Right kidney (tissue), 1 donor: ENCODE results near the gene LRRC59.
"Not testable (repeated sequence)": the region's sequence is repeated elsewhere in the genome, so short reads cannot be mapped to it uniquely, and the experiment has no call there.

Experiments
- DNase-seq: peaks from one replicate; pipeline ENCODE4 v3.0.0-alpha.2; 2016

The LRRC59 gene

DNA sequence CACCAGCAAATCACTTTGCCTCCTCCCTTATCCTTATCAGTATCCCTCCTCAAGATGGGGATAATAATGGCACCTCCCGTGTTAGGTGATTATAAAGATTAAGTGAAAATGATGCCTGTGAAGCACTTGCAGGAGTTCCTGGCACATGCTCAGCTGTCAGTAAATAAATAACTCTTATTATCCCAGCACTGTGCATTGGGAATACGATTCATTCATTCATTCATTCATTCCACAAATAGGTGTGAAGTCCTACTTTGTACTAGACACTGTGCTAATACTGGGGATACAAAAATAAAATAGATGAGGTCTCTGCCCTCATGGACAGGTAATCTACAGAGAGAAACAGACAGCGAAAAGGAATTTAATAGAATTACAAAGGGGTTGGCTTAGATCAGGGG lies 49.4 kb downstream of the LRRC59 start:
- no peak for DNase-seq

DNA sequence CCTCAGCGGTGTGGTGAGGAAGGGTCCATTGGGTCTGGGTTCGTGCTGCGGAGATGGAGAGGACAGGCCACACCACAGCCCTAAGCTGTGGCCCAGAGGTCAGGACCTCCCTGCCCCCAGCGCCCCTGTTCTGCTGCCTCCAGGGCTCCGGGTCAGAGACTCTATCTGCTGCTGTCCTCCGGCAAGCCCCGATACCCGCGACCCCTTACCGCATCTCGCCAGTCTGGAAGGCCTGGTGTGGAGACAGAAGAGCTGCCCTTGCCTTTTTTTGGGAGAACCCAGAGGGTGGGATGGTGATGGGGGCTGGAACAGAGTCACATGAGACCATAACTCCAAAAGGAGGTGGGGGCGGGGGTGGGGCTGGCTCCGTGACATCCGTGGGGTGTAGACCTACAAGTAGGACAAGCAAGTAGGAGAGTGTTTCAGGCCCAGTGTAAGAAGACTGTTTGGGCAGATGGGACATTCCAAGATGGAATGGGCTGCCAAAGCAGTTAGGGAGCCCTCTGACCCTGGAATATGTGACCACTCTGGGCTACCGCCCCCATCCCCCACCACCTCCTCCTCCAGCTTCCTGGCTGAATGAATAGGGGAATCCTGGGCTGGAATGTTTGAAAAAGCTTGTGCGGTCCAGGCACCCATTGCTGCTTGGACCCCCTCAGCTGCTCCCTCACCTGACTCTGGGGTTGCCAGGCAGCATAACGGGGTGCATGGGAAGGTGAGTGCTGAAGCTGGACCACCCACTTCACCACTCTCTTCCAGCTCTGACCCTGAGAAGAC lies 50.0 kb downstream of the LRRC59 start:
- no peak for DNase-seq

DNA sequence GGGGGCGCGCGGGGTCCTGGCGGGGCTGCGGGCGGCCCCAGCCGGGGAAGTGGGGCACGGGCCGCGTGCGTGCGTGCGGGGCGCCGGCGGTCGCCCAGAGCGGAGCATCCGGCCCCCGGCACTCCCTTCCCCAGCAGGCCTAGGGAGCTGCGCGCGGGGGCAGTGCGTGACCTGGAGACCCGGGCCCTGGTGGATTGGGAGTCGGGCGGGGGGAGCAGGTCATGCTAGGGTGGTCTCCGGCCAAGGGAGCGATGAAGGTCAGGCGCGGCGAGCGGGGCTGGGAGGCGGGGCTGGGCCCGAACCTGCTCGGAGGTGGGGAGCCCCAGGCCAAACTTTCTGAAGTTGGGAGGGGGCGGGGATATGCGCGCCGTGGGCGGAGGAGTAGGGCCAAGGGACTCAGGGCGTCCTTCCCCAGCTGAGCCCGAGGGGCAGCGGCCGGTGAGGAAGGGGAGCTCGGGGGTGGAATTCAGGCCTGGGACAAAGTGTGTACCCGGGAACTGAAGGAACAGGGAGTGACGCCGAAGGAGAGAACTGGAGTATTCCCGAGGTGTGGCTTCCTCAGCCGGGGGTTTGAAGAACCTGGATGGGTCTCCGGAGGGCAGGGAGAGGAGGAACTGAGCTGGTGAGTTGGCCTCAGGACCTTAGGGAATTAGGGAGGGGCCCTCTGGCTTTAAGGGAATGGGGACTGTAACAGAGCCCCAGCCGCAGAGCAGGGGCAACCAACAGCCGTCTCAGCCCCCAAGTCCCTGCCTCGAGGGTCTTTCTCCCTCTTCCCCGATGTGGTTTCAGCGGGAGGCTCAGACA lies 50.8 kb downstream of the LRRC59 start:
- peak; percentile 75 for DNase-seq

DNA sequence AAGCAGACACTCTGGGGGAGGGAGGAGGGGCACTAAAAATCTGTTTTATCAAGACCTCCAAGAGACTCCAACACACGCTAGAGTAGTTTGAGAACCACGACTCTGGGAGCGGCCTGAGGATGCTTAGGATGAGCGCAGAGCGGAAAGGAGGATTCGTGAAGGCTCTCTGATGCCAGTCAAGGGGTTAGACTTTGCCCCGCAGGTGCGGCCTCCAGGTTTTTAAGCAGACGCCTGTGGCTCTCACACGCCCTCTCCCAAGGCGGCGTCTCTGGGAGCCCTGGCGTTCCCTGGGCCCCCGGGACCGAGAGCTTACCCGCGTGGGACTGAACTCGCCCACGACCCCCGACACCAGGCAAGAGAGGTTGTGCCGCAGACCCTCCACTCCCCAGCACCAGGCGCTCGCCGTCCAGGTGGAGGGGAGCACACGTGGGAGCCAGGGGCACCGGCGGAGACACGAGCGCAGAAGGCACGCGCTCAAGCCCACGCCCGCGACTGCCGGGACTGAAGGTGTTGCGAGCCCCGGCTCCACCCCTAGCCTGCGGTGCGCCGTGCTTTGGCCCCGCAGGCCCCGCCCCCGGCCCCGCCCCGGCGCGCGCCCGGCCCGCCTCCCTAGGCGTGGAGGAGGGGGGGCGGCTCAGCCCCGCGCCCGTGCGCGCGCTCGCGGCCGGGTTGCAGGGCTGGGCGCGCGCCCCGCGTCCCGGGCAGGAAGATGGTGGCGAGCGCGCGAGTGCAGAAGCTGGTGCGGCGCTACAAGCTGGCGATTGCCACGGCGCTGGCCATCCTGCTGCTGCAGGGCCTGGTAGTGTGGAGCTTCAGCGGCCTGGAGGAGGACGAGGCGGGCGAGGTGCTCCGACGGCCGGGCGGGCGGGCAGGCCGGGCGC lies 51.7 kb downstream of the LRRC59 start, which contains the start of gene XYLT2:
XYLT2 (plus strand) TSS at position 695 of the 881 bp plus-strand sequence; CDS start at position 710, 15 bp downstream.
- peak; percentile 85 for DNase-seq

DNA sequence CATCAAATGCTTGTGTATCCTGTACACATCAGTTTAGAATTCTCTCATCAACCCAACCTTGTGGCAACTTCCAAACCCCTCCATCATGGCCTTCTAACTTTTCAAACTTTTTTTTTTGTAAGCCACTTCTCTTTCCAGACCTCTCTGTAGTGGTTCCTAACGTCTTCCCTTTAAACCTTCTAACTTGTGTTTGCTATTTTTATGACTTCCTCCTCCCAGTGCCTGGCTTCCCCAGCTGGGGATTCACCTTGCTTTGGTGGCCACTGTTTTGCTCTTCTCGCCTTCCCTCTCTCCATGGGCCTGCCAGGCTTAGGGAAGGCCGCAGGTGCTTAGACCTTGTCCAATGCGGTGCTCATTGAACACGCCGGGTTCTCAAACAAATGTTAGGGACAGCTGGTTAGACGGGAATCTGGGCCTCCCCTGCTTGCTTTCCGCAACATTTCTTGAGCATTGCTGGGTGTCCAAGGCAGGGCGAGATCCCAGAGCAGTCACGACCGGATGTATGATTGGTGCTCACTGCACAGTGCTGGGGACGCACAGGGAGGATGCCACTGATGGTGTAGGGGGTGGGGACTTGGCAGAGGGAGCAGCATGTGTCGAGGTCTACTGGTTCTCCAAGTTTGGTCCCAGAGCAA lies 52.5 kb downstream of the LRRC59 start:
- no peak for DNase-seq

DNA sequence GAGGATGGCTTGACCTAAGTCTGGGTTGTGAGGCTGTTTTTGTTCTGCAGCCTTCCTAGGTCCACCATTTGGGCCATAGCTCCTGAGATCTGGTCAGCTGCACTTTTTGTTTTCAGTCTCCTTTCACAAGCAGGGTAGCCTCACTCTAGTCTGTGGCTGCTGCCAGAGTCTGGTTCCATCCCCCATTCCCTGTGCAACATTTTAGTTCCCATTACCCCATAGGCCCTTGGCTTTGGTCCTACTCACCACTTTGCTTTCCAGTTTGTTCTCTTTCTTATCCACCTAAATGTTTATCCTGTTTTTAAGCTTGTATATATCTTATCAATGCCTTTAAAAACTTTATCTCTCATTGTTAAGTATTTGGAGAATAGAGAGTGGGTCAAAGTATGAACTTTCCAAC lies 57.9 kb downstream of the LRRC59 start:
- no peak for DNase-seq

DNA sequence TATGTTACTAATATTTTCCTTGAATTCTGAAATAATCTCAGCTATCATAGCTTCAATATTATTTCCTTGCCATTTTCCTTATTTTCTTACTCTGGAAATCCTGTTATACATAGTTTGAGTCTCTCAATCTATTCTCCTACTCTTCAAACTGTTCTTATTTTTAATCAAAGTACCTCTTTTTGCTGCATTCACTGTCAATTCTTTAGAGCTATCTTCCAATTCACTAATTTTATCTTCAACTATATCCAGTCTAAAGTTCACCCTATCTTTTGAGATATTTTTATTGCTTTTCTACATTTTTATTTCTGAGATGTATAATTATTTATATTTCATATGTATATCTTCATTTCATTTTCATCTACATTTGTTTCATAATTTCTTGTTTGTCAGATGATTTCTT lies 58.7 kb downstream of the LRRC59 start:
- no peak for DNase-seq

DNA sequence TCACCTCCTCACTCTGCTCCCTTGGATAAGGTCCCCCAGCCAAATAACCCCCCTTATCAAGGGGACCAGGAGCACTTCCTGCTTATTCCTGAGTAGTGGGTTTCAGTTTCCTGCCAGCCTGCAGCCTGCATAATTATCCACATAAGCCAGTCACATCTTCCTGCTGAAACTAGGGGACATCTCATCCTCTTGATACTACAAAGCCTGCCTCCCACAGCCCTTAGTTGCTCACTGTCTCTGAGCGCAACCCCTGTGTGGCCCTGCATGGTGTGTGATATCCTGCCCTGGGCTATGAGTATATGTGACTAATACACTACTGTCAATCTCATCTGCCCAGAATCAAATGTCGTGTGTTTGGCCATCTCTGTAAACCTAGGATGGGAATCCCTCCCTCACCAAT lies 59.4 kb downstream of the LRRC59 start:
- no peak for DNase-seq

DNA sequence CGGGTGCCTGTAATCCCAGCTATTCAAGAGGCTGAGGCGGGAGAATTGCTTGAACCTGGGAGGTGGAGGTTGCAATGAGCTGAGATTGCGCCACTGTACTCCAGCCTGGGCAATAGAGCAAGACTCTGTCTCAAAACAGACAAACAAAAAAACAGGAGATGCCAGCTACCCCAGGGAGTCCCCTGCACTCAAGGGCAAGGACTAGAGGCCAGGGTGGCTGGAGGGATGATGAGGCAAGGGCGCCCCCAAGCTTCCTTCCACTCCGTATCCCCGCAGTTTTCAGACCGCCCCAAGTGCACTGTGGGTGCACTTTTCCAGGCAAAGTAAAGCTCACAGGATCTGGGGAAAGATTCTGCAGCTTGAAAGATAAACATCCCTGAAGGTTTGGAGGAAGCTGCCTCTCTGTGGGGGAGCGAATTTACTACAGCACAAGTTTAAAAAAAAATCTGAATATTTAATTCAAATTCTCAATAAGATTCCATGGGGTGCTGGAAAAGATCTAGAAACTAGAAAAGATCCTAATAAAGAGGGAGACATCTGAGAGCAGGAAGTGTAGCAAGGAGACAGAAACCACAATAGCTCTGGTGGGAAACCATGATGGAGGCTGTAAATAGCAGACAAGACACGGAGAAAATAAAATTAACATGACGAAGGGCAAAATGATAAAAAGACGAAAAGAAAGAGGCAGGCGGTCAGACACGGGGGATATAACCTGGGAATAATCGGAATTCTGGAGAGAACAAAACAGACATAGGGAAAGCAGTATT lies 63.8 kb downstream of the LRRC59 start:
- DNase-seq: not testable (repeated sequence)

DNA sequence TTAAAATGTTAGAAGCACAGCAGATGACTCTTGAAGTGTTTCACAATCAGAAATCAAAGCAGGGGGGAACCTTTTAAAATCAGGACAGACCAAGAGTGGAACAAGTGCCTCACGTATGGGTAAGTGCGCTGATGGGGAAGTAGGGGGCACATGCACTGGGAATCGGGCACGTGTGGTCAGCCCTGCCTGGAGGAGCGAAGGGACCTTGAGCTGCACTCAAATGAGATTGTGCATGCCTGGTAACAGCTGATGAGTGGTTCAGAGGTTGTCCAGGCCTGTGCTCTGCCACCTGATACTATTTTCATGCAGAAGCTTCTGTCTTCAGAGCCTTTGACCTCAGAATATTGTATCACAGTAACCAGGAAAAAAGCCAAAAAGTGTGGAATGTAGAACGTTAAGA lies 65.1 kb downstream of the LRRC59 start:
- no peak for DNase-seq
